Activated CD8-positive, alpha-beta memory T cell treated with anti-CD3 and anti-CD28 coated beads for 48 hours (primary cell): ENCODE measurements around the gene KRT84.

Experiments used
- DNase-seq, 3 experiments: peaks; one replicate each; pipeline ENCODE4 v3.0.0-alpha.2; 2020; ENCODE audit warnings: low read depth in 2 of 3, low spot score in 2 of 3

The KRT84 gene, protein sequence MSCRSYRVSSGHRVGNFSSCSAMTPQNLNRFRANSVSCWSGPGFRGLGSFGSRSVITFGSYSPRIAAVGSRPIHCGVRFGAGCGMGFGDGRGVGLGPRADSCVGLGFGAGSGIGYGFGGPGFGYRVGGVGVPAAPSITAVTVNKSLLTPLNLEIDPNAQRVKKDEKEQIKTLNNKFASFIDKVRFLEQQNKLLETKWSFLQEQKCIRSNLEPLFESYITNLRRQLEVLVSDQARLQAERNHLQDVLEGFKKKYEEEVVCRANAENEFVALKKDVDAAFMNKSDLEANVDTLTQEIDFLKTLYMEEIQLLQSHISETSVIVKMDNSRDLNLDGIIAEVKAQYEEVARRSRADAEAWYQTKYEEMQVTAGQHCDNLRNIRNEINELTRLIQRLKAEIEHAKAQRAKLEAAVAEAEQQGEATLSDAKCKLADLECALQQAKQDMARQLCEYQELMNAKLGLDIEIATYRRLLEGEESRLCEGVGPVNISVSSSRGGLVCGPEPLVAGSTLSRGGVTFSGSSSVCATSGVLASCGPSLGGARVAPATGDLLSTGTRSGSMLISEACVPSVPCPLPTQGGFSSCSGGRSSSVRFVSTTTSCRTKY

DNA sequence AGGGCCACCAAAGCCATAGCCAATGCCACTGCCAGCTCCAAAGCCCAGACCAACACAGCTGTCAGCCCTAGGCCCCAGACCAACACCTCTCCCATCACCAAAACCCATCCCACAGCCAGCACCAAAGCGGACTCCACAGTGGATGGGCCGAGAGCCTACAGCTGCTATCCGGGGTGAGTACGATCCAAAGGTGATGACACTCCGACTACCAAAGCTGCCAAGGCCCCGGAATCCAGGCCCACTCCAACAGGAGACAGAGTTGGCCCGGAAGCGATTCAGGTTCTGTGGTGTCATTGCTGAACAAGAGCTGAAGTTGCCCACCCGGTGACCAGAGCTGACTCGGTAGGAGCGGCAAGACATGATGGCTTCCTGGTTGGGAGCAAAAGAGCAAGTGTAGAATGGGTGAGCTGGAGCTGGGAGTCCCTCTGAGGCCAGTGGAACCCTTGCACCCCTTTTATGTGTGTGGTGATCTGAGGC is at the start of gene KRT84:
TSS of gene KRT84 (minus strand) at position 427 of the 477 bp plus-strand sequence. CDS start at position 360, 67 bp downstream.
- DNase-seq = no peak

DNA sequence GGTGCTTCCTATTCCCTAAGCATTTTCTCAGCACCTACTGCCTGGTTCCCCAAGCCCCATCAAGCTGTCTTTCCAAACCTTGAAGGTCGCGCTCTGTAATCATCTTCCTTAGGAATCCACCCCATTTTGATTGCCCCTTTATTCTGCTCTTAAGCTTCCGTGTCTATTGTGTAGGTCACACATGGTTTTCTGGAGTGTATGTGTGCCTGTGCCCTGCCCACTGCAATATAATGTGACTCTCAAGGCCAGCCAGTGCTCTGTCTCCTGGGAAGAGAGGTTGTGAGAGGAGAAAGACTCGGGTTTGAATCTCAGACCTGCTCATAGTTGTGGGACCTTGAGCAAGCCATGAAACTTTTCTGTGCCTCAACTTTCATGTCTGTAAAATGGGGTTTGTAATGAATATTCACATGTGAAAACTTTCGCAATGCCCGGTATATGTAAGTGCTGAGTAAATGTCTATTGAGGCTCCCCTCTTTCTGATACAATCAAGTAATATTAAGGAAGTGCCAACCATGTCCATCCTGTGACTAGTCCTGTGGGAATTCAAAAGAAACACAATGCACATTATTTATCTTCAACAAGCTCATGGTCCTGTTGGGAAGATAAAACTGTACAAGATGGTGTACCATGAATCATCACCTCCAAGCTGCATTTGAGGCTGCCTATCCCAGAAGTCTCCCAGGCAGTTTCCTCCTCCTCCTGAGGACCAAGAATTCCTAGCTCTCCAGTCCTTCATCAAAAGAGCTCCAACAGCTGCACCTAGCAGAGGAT is 49.5 kb upstream of the KRT84 start:
- DNase-seq = no peak

DNA sequence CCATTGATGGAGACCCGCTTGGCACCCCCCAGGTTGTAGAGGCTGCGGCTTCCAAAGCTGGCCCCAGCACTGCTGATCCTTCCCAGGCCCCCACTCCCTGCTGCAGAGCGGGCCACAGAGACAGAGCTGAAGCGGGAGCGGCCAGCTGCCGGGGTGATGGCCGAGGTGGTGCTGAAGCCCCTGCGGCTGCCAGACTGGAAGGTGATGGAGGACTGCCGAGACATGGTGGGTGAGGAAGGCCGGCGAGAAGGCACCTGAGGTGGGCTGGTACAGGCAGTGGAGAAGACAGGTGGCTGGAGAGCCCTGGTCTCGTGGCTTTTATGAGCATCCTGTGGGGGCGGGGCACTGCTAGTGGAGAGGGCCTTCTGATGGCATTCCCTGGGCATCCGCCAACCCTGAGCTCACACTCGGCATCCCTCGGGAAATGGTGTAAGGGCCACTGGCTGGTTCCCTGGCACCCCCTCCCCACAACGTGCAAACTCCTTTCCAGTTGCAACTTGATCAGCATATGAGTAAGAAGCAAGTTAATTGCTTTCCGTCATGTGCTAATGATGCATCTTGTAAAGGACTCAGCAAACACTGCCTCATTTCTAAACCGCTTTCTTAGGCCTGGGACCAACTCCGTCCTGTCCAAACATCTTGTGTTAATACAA is 48.8 kb upstream of the KRT84 start, which contains the start of gene KRT75:
TSS of gene KRT75 (minus strand) at position 291 of the 653 bp plus-strand sequence. CDS start at position 224, 67 bp downstream.
- DNase-seq = no peak

DNA sequence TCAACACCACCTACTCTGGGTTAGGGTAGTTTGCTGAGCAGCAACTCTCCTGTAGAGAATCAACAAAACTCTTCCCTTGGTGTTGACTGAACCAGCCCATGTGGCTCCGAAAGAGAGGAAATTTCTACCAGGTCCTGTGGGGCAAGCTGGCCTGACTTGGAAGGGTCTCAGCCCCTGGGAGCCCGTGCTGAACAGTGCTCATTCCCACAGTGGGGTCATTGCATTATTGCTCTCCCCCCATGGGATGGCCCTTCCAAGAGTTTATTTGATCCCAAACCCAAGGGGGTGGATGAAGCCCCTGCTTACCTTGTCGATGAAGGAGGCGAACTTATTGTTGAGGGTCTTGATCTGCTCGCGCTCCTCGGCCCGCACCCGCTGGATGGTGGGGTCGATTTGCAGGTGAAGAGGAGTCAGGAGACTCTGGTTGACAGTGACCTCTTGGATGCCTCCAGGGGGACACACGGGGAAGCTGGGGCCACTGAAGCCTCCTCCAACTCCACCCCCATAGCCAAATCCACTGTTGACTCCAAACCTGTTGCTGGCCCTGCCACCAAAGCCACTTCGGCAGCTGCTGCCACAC is 48.1 kb upstream of the KRT84 start:
- DNase-seq = no peak

DNA sequence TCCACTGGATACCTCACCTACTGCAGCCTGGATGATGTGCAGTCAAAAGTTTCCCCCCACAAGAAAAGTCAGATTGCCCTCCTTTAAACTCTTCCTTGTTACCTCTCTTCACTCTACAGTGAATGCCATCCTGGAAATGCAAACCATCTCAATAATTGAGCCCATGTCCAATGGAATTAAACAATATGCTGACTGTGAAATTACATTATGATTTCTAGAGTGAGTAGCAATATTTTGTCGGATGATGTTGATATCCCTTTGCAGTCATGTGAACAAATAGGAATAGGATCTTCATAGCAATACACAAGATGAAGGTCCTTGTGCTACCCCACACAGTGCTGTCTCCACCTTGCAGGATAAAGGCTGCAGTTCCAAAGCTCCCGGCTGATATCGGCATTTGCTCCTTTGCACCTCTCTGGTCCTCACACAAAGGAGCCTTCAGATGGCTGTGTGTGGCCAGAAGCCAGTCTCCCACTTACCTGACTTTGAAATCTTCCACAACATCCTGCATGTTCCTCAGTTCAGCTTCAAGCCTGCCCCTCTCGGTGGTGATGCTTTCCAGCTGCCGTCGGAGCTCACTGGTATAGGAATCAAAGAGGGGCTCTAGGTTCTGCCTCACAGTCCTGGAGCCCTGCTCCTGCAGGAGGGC is 47.2 kb upstream of the KRT84 start:
- DNase-seq = no peak

DNA sequence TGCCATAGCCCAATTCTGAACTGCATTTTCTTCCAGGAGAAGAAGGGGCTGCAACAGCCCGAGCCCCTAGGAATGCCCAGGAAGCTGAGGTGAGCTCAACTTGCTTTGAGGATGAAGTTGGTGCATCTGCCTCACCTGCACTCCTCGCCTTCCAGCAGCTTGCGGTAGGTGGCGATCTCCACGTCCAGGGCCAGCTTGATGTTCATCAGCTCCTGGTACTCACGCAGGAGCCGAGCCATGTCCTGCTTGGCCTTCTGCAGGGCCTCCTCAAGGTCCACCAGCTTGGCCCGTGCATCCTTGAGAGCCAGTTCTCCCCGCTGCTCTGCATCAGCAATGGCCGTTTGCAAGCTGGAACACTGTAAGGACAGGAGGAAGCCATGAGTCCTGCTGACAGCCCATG is 42.7 kb upstream of the KRT84 start:
- DNase-seq = no peak

DNA sequence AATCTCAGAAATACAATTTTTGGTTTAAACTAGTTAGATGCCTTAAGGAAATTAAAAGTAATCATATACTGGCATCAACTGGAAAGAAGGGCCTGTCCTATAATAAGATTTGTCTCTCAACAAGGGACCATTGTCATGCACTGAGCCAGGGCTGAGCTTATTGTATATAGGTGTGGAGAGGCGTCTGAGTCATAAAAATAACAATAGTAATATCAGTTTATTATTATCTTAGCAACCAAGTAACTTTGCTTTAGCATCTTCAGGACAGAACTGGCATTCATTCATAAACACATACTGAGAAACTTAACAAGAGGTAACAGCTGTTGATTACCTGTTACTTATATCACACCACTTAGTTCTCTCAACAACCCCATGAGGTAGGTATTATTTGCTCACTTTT is 41.6 kb upstream of the KRT84 start:
- DNase-seq = no peak

DNA sequence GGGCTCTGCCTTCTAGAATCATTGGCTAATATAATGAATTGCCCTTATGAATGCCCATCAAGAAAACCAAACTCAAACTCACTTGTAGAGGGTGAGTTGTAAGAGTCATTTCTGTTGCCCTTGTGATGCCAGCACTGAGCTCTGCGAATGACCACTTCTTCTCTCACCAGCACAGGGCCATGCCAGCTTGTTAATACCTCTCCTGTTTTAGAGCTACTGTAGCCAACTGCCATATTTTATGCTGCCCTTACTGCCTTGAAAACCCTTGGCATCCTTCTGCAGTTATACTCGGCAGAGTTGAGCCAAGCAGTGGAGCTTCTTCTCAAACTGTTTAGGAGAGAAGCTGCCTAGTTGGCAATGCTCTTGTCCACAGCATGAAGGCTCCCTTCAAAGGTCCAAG is 40.6 kb upstream of the KRT84 start:
- no peak for DNase-seq

DNA sequence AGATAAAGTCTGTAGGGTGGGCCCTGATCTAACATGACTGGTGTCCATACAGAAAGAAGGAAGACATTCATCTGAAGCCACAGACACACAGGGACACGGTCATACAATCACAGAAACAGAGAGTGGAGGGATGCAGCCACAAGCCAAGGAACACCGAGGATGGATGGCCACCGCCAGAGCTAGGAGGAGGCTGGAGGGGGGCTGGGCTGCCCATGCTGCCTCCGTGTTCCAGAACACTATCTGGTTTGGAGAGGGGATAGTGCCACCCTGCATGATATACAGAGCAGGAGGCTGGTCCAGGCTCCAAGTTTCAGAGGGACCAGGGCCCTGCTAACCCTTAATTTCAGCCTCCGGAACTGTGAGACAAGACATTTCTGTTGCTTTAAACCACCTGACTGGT is 40.0 kb upstream of the KRT84 start:
- DNase-seq = no peak

DNA sequence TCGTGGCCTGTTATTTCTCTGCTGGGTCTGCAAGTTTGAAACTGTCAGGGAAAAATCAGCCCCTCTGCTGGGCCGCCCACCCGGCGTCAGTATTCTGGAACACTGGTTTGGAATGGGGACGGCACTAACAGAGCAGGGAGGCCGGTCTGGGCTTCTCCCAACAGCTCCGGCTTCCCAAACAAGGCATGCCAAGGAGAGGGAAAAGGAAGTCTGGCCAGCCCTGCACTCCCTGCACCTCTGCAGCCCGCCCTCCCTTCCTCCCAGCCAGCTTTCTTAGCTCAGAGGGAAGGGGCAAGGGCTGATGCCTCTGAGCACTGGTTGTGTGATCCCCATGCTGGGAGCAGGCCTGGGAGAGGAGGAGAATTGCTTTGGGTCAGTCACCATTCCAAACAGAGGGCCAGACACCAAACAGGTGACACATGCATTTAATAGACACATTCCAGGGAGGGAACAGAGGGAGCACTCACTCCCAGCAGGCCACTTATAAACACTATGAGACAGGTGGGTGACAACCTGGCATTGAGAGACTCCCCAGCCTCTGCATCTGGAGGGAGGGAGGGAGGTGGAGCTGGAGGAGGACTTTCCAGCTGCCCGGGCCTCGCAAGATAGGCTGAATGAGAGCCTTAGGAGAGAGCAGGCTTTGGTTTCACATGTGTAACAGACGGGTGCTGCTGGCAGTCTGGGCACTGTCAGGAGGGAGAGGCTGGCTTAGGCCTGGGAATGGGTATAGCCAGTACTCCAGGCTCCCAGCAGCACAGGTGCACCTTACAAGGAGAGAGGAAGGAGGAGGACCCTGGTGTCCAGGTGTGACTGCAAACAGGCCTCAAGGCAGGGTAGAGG is 38.4 kb upstream of the KRT84 start:
- no peak for DNase-seq

DNA sequence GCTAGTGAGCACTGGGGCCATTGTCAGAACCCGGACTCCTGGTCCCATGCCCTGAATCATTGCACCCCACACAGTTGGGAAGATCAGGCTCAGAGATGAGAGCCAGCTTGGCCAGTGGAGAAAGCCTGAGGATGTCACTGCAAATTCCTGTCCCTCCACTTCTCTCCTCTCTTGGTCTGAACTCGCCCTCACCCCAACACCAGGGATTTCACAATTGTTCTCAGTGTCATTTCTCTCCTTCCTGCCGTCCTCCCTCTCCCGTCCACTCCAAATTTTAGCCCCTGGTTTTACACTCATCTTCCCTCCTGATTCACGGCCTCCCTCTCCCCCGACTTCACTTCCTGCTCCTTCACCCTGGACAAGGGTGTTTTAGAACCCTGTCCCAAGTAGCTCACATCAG is 37.6 kb upstream of the KRT84 start:
- no peak for DNase-seq

DNA sequence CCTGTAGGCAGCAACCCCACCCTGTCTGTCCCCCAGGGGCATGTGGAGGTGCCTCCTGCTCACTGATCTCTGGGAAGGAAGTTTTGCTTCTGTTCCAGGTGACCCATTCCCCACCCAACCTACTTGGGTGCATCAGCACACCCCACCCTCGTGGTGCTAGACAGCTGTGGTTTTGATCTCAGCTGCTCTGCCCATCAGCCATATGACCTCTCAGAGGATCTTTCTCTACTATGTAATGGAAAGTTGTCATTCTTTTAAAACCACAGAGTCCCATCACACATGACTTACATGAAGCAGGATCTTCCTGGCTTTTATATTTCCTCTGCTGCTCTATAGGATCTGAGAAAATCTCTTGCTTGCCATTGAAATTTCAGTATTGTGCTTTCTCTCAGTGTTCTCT is 34.2 kb upstream of the KRT84 start:
- no peak for DNase-seq

DNA sequence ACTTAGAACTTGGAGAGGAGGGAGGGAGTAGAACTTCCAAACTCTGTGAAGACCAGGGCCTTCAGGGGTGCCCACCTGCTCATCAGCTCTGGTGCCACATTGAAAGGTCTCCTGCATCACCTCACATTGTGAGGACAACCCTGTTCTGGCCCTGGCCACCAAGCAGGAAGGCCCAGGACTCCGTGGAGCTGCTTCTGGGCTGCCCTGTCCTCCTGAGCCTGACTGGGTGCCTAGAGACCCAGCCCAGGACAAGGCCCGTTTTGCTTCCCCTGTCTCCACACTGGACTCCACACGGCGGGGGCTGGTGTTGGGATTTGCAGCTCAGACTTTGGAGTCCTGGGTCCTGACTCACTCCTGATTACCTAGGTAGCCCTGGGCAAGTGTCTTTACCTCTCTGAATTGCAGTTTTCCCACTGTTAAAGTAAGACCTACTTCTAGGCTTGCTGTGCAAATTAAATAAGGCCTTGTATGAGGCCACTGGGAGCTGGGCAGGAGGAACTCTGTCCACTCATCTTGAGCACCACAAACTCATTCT is 33.2 kb upstream of the KRT84 start:
- no peak for DNase-seq

DNA sequence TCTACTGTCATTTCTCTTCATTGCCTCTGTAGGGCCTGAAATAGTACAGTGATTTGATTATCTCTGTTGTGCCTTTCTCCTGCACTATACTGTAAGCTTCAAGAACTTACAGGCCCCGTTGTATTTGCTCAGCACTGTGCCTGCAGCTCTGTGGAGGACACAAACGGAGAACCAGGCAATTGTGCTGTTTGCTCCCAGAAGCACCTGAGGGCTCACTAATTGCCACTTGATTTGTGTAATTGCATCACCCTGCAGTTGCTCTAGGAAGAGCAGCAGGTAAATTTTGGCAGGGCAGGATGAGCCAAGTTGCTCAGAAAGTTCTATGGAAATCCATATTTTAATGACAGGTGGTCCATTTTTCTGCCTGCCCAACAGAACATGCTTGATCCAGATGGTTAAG is 32.3 kb upstream of the KRT84 start:
- DNase-seq = no peak

DNA sequence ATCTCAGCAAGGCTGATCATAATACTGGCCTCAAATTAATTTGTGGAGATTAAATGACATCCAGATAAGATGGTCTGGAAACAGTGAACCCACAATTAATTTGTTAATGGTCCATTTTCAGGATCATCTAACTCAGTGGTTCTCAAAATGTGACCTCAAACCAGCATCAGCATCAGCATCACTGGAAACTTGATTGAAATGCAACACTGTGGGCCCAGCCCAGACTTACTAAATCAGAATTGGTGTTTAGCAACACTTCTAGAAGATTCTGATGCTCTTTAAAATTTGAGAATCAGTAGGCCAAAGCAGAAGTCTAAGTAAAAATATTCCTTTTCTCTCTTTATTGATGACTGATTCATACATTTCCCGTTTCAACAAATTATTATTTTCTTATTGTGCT is 31.3 kb upstream of the KRT84 start:
- DNase-seq = no peak

DNA sequence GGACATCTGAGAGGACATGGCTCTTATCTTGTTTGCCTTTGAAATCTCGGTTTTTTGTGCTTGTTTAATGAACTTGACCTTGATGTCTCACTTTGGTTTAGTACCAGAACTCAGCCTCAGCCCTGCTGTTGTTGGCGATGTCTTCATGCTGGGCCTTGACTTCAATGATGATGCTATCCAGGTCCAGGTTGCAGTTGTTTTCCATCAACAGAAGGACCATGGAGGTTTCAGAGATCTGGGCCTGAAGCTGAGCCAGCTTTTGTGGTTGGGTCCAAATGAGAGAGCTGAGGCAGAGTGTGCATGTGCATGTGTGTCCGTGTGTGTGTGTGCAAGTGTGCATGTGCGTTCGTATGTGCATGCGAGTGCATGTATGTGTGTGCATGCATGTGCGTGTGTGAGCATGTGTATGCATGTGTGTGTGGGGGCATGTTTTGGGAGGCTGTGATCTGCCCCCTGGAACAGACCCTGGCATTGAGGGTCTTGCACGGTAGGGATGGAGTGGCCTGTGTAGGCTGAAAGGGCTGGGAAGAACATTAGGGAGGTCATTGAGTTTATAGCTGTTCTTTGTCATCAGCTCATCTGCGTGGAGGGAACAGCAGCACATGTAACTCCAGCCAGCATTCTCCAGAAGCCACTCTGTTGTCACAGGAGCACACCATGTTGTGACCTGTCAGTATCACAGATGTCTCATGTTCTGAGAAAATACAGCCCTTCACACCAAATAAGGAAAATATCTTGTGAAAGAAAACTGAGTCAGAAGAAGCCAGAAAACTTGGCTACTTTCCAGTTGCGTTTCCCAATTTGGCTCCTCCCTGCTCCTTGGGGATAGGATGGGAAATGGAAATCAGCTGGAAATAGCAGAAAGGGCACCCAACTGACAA is 30.7 kb upstream of the KRT84 start:
- no peak for DNase-seq

DNA sequence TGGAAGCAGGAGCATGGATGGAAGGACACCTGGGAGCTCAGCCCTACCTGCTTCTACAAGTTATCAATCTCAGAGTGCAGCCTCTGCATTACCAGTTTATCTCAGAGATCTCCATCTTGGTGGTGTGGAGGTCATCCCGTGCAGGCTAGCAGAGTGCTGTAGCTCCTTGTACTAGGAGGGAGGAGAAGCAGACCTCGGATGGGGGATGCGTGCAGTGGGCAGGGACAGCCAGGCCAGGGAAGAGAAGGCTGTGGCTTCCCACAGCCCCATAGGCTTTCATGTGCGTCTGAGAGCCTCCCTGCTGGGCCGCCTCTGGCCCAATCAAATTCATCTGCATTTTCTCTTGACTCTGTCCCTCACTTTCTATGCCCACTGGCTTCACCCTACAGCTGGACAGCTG is 29.5 kb upstream of the KRT84 start:
- no peak for DNase-seq

DNA sequence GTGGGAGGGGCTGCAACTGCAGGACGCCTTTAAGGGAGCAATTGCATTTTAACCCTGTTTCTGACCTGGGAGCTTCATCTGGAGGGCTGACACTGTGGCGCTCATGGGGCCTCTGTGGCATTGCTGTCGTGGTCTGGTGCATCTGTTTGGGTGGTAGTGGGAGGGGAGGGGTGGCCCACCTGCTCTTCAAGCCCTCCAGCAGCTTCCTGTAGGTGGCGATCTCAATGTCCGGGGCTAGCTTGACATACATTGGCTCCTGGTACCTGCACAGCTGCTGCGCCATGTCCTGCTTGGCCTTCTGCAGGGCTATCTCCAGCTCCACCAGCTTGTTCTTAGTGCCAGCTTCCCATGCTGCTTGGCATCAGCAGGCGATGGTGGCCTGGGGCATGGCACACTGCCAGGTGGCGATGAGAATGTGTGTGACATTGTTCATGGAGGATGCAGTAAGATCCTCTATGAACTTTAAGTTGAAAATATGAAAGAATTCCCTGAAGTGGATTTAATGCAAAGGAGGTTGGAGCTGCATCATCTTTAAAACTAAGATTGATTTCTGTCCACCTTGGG is 28.4 kb upstream of the KRT84 start:
- no peak for DNase-seq
